ENCODE measurements around the gene TBX21.

Gene TBX21

GRCh38 chr17:47733047-47733673, at the start of gene TBX21:
Gene TBX21, plus strand, starts transcription at chr17:47733236. Its CDS starts 219 bp downstream, at chr17:47733455.
- TF ChIP-seq CTCF (IDR thresholded peaks at IDR 0.05; ENCODE audit: extremely low read depth, insufficient read depth, missing control alignments) = peak; percentile 52

GRCh38 chr17:47684025-47684424, 49.0 kb upstream of the TBX21 start:
- in situ Hi-C loops (cut with MboI; ENCODE audit: low pct_unique_long_range_greater_than_20kb, low sequenced_read_pairs, unreplicated experiment) = no loop called here
- TF ChIP-seq CTCF (IDR thresholded peaks at IDR 0.05; ENCODE audit: extremely low read depth, insufficient read depth, missing control alignments) = no peak
- DNase-seq (ENCODE audit: low spot score) = no peak

More at GRCh38 chr17:47733047-47733673, at the start of gene TBX21:
- in situ Hi-C loops (cut with MboI; ENCODE audit: low pct_unique_long_range_greater_than_20kb, low sequenced_read_pairs, unreplicated experiment) = no loop called here
- DNase-seq (ENCODE audit: low spot score) = peak; percentile 89

- TF ChIP-seq CTCF (IDR thresholded peaks at IDR 0.05; ENCODE audit: extremely low read depth, insufficient read depth, missing control alignments) = no peak
- no peak for DNase-seq (ENCODE audit: low spot score)
- in situ Hi-C loops (cut with MboI; ENCODE audit: low pct_unique_long_range_greater_than_20kb, low sequenced_read_pairs, unreplicated experiment) = no loop called here
These were observed 48.4 kb upstream of the TBX21 start for GRCh38 chr17:47684535-47685193.

- in situ Hi-C loops (cut with MboI; ENCODE audit: low pct_unique_long_range_greater_than_20kb, low sequenced_read_pairs, unreplicated experiment) = no loop called here
- no peak for DNase-seq (ENCODE audit: low spot score)
- TF ChIP-seq CTCF (IDR thresholded peaks at IDR 0.05; ENCODE audit: extremely low read depth, insufficient read depth, missing control alignments) = no peak
These were observed 47.3 kb upstream of the TBX21 start for GRCh38 chr17:47685556-47686275.

GRCh38 chr17:47686276-47686635, 46.8 kb upstream of the TBX21 start:
- in situ Hi-C loops (cut with MboI; ENCODE audit: low pct_unique_long_range_greater_than_20kb, low sequenced_read_pairs, unreplicated experiment) = no loop called here
- DNase-seq (ENCODE audit: low spot score) = no peak
- no peak for TF ChIP-seq CTCF (IDR thresholded peaks at IDR 0.05; ENCODE audit: extremely low read depth, insufficient read depth, missing control alignments)

- TF ChIP-seq CTCF (IDR thresholded peaks at IDR 0.05; ENCODE audit: extremely low read depth, insufficient read depth, missing control alignments) = no peak
- DNase-seq (ENCODE audit: low spot score) = no peak
- in situ Hi-C loops (cut with MboI; ENCODE audit: low pct_unique_long_range_greater_than_20kb, low sequenced_read_pairs, unreplicated experiment) = no loop called here
These were observed 46.2 kb upstream of the TBX21 start for GRCh38 chr17:47686664-47687327.
